ENCODE data around the gene ZNF655. TPM values are rescaled to one million over a fixed set of nuclear protein-coding genes. Genes with fewer than 3 reads are reported as not detected.
"Not testable (repeated sequence)": the region's sequence is repeated elsewhere in the genome, so short reads cannot be mapped to it uniquely, and the experiment has no call there.

The ZNF655 gene
- total RNA-seq, 2 donors from 2014 or later, result 87.8 to 94.1 TPM

- Mint-ChIP-seq H3K27me3 (ENCODE audit: low read depth) (no peaks in the 10 kb centered on the region), H3K27ac (peak overlapping the region; percentile 85), H3K9me3 (no peaks in the 10 kb centered on the region), H3K4me3 (no peak overlapping the region), H3K36me3 (ENCODE audit: insufficient read depth in 2 of 2) (peaks cover 28 to 37% of the 10 kb centered on the region in 2 donors), H3K4me1 (ENCODE audit: low read depth) (peaks cover 49% of the 10 kb centered on the region)
- DNase-seq (no peak), ATAC-seq (replicated peaks in 1 of 2) (no peak)
Observed at GRCh38 chr7:99563650-99564049, 5.2 kb downstream of the ZNF655 start.

DNA sequence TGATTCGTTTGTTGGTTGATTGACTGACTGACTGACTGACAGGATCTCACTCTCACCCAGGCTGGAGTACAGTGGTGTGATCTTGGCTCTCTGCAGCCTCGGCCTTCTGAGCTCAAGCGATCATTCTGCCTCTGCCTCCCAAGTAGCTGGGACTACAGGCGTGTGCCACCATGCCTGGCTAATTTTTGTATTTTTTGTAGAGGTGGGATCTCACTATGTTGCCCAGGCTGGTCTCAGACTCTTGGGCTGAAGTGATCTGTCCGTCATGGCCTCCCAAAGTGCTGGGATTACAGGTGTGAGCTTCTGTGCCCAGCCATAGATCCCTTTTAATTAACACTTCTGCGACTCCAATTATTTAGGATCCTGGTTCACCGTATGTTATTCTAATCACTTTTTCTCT, 10.3 kb downstream of the ZNF655 start:
- ATAC-seq (replicated peaks in 1 of 2); H3K27me3 Mint-ChIP-seq (ENCODE audit: low read depth); H3K4me3 Mint-ChIP-seq; DNase-seq; H3K27ac Mint-ChIP-seq; H3K9me3 Mint-ChIP-seq: not testable (repeated sequence)
- peaks cover 19 to 45% of the 10 kb centered on the region in 2 donors for H3K36me3 Mint-ChIP-seq (ENCODE audit: insufficient read depth in 2 of 2)
- peaks cover 10% of the 10 kb centered on the region for H3K4me1 Mint-ChIP-seq (ENCODE audit: low read depth)

- no peak for DNase-seq
- ATAC-seq (replicated peaks in 1 of 2), result no peak
- peak overlapping the region; percentile 43 for H3K27ac Mint-ChIP-seq
- H3K4me3 Mint-ChIP-seq, result no peak overlapping the region
- H3K9me3 Mint-ChIP-seq, result no peaks in the 10 kb centered on the region
- H3K4me1 Mint-ChIP-seq (ENCODE audit: low read depth), result peaks cover 2% of the 10 kb centered on the region
- H3K36me3 Mint-ChIP-seq (ENCODE audit: insufficient read depth in 2 of 2), result peaks cover 9 to 26% of the 10 kb centered on the region in 2 donors
- no peaks in the 10 kb centered on the region for H3K27me3 Mint-ChIP-seq (ENCODE audit: low read depth)
Observed at GRCh38 chr7:99571768-99572167, 13.3 kb downstream of the ZNF655 start.

DNA sequence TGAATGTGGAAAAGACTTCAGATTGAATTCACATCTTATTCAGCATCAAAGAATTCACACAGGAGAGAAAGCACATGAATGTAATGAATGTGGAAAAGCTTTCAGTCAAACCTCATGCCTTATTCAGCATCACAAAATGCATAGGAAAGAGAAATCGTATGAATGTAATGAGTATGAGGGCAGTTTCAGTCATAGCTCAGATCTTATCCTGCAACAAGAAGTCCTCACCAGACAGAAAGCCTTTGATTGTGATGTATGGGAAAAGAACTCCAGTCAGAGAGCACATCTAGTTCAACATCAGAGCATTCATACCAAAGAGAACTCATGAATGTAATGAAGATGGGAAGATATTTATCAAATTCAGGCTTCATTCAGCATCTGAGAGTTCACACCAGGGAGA, 14.8 kb downstream of the ZNF655 start:
- H3K9me3 Mint-ChIP-seq, result no peaks in the 10 kb centered on the region
- ATAC-seq (replicated peaks in 1 of 2) (no peak), DNase-seq (no peak)
- H3K27ac Mint-ChIP-seq, result no peak overlapping the region
- no peaks in the 10 kb centered on the region for H3K27me3 Mint-ChIP-seq (ENCODE audit: low read depth)
- no peak overlapping the region for H3K4me3 Mint-ChIP-seq
- peaks cover 7% of the 10 kb centered on the region for H3K4me1 Mint-ChIP-seq (ENCODE audit: low read depth)
- H3K36me3 Mint-ChIP-seq (ENCODE audit: insufficient read depth in 2 of 2), result peaks cover 9 to 26% of the 10 kb centered on the region in 2 donors

DNA sequence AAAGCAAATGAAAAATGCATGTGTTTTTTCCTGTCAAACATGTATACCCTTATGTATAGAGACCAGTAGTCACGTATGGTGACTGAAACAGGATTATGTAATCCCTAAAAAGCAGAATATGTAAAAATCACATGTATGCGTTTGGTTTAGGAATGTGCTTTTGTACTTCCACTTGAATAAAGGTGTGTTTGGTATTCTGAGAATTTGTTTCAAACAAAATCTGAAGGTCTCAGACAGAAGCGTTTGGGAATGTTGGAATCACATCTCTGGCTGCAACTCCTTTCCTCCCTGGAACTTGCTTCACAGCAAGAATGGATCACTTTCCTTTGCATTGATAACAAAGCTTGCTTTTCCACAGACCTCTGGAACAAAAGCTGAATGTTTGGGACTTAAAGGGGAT, 17.8 kb downstream of the ZNF655 start:
- no peak for ATAC-seq (replicated peaks in 1 of 2)
- Mint-ChIP-seq H3K4me3 (no peak overlapping the region), H3K27ac (no peak overlapping the region), H3K36me3 (ENCODE audit: insufficient read depth in 2 of 2) (peaks cover 9 to 22% of the 10 kb centered on the region in 2 donors), H3K9me3 (no peaks in the 10 kb centered on the region), H3K4me1 (ENCODE audit: low read depth) (peaks cover 28% of the 10 kb centered on the region), H3K27me3 (ENCODE audit: low read depth) (no peaks in the 10 kb centered on the region)
- no peak for DNase-seq

GRCh38 chr7:99579281-99579955, 21.0 kb downstream of the ZNF655 start:
- Mint-ChIP-seq H3K27ac (no peak overlapping the region), H3K4me1 (ENCODE audit: low read depth) (peaks cover 30% of the 10 kb centered on the region), H3K27me3 (ENCODE audit: low read depth) (no peaks in the 10 kb centered on the region), H3K4me3 (peak overlapping the region; percentile 87 to 89), H3K36me3 (ENCODE audit: insufficient read depth in 2 of 2) (peaks cover 0 to 2% of the 10 kb centered on the region in 2 donors), H3K9me3 (no peaks in the 10 kb centered on the region)
- ATAC-seq (replicated peaks in 1 of 2) (no peak), DNase-seq (no peak)

DNA sequence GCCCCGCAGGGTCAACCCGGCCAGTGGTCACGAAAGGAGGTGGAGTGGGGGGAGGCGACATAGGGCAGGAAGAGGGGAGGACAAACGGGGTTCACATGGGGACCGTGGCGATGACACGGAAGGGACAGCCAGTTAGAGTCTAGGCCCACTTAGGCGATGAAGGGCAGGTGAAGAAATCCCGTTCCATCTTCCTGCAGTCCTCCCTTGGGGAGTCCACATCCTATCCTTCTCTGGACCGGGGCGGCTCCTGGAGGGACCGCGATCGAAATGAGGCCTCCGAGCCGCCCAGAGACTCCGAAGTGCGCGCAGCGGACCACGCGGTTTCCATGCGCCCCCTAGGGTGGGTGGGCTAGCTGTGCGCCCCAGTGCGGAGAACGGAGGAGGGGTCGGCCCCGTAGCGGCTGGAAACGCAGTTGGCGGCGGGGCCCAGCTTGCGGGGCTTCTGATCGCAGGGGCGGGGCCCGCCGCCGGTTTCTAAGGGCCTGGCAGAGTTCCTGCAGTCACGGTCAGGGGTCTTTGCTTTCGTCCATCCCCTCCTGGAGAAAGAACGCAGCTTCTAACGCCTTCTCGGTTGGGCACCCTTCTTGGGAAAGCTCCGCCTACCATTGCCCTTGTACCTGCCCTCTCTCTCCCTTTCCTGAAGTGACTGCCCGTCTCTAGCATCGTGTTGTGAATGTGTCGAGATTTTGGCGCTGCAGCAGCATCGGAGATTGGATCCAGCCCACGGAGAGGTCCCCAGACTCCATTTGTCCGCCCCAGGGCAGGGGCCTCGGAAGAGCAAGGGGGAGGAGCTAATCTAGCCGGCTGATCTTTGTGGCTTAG, 21.7 kb downstream of the ZNF655 start:
- H3K36me3 Mint-ChIP-seq (ENCODE audit: insufficient read depth in 2 of 2), result no peaks in the 10 kb centered on the region
- peaks cover 30% of the 10 kb centered on the region for H3K4me1 Mint-ChIP-seq (ENCODE audit: low read depth)
- H3K9me3 Mint-ChIP-seq, result no peaks in the 10 kb centered on the region
- H3K27me3 Mint-ChIP-seq (ENCODE audit: low read depth), result no peaks in the 10 kb centered on the region
- peak; percentile 78 to 79 for ATAC-seq (replicated peaks in 1 of 2)
- H3K27ac Mint-ChIP-seq, result no peak overlapping the region
- H3K4me3 Mint-ChIP-seq, result peak overlapping the region; percentile 87 to 89
- DNase-seq, result peak; percentile 65 to 66

DNA sequence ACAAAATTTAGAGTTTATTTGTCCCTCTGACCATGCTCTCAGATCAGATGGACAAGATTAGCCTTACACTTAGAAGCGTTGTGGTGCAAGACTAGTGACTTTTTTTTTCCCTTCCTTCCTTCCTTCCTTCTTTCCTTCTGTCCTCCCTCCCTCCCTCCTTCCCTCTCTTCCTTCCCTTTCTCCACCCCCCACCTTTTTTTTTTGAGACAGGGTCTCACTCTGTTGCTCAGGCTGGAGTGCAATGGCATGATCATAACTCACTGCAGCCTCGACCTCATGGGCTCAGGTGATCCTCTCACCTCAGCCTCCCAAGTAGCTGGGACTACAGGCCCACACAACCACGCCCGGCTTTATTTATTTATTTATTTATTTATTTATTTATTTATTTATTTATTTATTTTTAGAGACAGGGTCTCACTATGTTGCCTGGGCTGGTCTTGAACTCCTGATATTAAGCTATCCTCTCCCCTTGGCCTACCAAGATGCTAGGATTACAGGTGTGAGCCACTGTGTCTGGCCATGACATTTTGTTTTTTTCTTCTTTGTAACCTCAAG, 22.4 kb downstream of the ZNF655 start:
- not testable (repeated sequence) for H3K27ac Mint-ChIP-seq; H3K9me3 Mint-ChIP-seq; ATAC-seq (replicated peaks in 1 of 2)

DNA sequence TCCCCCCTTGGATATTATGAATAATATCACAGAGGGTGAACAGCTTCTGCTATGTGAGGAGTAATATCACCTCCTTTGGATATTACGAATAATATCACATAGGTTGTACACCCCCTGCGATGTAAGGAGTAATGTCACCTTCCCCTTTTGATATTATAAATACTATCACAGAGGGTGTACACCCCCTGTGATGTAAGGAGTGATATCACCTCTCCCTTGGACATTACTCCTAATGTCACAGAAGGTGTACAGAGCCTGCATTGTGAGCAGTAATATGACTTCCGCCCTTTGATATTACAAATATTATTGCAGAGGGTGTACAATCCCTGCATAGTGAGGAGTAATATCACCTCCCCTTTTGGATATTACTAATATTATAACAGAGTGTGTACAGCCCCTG, 30.4 kb downstream of the ZNF655 start:
- Mint-ChIP-seq H3K27me3 (ENCODE audit: low read depth) (no peaks in the 10 kb centered on the region), H3K36me3 (ENCODE audit: insufficient read depth in 2 of 2) (no peaks in the 10 kb centered on the region), H3K4me1 (ENCODE audit: low read depth) (no peaks in the 10 kb centered on the region), H3K9me3 (no peaks in the 10 kb centered on the region), H3K27ac (no peak overlapping the region), H3K4me3 (no peak overlapping the region)
- peak; percentile 26 to 31 for ATAC-seq (replicated peaks in 1 of 2)
- DNase-seq, result no peak

More for the DNA sequence above, 22.4 kb downstream of the ZNF655 start:
- not testable (repeated sequence) for DNase-seq; H3K27me3 Mint-ChIP-seq (ENCODE audit: low read depth); H3K36me3 Mint-ChIP-seq (ENCODE audit: insufficient read depth in 2 of 2)
- H3K4me1 Mint-ChIP-seq (ENCODE audit: low read depth), result peaks cover 30% of the 10 kb centered on the region
- H3K4me3 Mint-ChIP-seq, result peak overlapping the region; percentile 87 to 89

DNA sequence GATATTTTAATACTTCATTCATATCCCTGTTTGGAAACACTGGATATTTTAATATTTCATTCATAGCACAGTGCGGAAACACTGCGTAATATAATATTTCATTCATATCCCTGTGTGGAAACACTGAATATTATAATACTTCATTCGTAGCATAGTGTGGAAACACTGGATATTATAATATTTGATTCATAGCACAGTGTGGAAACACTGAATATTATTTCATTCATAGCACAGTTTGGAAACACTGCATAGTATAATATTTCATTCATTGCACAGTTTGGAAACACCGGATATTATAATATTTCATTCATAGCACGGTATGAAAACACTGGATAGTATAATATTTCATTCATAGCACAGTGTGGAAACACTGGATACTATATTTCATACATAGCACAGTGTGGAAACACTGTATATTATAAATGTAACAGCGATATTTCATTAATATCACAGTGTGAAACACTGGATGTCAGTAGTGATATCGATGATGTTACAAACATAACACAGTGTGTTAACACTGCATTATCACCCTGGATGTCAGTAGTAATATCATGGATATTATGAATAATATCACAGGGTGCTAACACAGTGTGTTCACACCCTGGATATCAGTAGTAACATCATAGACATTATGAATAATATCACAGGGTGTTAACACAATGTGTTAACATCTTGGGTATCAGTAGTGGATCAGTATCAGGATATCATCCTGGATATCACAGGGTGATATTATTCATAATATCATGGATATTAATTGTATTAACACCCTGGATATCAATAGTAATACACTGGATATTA, 36.7 kb downstream of the ZNF655 start:
- Mint-ChIP-seq H3K27me3 (ENCODE audit: low read depth) (no peaks in the 10 kb centered on the region), H3K4me3 (no peak overlapping the region), H3K36me3 (ENCODE audit: insufficient read depth in 2 of 2) (no peaks in the 10 kb centered on the region), H3K27ac (no peak overlapping the region), H3K9me3 (no peaks in the 10 kb centered on the region), H3K4me1 (ENCODE audit: low read depth) (no peaks in the 10 kb centered on the region)
- ATAC-seq (replicated peaks in 1 of 2) (peak; percentile 28 to 58), DNase-seq (no peak)

- H3K9me3 Mint-ChIP-seq, result no peaks in the 10 kb centered on the region
- no peaks in the 10 kb centered on the region for H3K36me3 Mint-ChIP-seq (ENCODE audit: insufficient read depth in 2 of 2)
- no peak overlapping the region for H3K4me3 Mint-ChIP-seq
- H3K27ac Mint-ChIP-seq, result no peak overlapping the region
- ATAC-seq (replicated peaks in 1 of 2) (no peak), DNase-seq (no peak)
- H3K4me1 Mint-ChIP-seq (ENCODE audit: low read depth), result no peaks in the 10 kb centered on the region
- H3K27me3 Mint-ChIP-seq (ENCODE audit: low read depth), result no peaks in the 10 kb centered on the region
Observed at GRCh38 chr7:99596408-99596955, 38.0 kb downstream of the ZNF655 start.

- Mint-ChIP-seq H3K27me3 (ENCODE audit: low read depth) (no peaks in the 10 kb centered on the region), H3K9me3 (no peaks in the 10 kb centered on the region), H3K4me1 (ENCODE audit: low read depth) (no peaks in the 10 kb centered on the region), H3K4me3 (no peak within 1 kb of the TSS), H3K36me3 (ENCODE audit: insufficient read depth in 2 of 2) (no peaks in the 10 kb centered on the region), H3K27ac (no peak within 1 kb of the TSS)
- DNase-seq (peak in 1 of 2 donors; percentile 13), ATAC-seq (replicated peaks in 1 of 2) (peak; percentile 37 to 66)
Observed at GRCh38 chr7:99597762-99598501, 39.5 kb downstream of the ZNF655 start, which contains the start of gene TMEM225B. TMEM225B (plus strand) TSS chr7:99598267; CDS start chr7:99604389, 6,122 bp downstream.
